Esophagus muscularis mucosa (tissue), 3 donors: ENCODE results near the gene SYVN1.
A peak's percentile ranks its signal among the peaks of the same experiment; 100 is the strongest.

Experiments used
- CTCF ChIP-seq, 3 experiments: fragments of 200-600 bp in 2 of 3; fragments of 450-650 bp in 1 of 3; sonication (generic) in 2 of 3; IDR thresholded peaks; one replicate each; pipeline ENCODE4 v1.5.1; 2017 to 2019; ENCODE audit warnings: antibody characterized with exemption in 3 of 3, mild to moderate bottlenecking in 2 of 3, moderate library complexity in 1 of 3
- POLR2A ChIP-seq: fragments of 450-650 bp; IDR thresholded peaks from one replicate; pipeline ENCODE4 v1.6.1; 2017; ENCODE audit warnings: antibody characterized with exemption, moderate library complexity, mild to moderate bottlenecking, low read depth
- POLR2AphosphoS5 ChIP-seq, 2 donors: sonication (generic); formaldehyde crosslinking; IDR thresholded peaks; one replicate each; pipeline ENCODE4 v1.6.1; 2017; ENCODE audit warnings: antibody characterized with exemption in 2 of 2

DNA sequence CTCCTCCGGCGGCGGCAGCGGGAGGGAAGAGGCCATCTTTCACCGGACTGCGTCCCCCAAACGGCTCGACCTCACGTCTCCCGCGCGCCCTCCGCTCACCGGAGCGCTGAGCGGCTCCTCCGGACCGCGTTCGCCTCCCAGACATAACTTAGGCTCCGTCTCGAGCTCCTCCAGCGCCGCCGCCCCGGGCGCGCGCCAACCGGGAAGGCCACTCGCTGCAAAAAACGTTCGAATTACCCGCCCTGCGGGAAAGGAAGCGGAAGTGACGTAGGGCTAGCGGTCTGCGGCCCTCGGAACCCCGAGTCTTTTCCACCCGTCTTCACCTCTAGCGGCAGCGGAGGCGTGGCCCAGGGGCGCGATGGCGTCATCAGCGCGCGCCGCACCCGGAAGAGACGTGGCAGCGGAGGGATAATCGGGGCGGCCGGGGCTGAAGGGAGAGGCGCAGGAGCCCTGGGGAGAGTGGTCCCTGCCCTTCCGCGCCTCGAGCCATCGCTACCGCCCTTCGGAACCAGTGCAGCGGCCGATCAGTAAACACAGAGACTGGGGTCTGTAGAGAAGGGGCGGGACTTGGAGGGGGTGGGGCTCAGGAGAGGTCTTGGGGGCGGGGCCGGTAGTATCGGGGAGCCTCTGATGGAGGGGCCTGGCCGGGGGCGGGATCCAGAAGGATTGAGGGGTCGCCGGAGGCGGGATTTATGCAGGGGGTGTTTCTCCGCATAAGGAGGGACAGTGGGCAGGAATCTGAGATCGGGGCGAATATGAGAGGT lies 50.3 kb downstream of the SYVN1 start, which contains the start of the genes CDCA5 and ZFPL1:
- TF ChIP-seq POLR2A = no peak
- peak in 1 of 3 experiments; percentile 28 for TF ChIP-seq CTCF (IDR thresholded peaks at IDR 0.05)
- TF ChIP-seq POLR2AphosphoS5 (IDR thresholded peaks at IDR 0.05) = peak; percentile 96 to 99
